ENCODE results near the gene PCIF1. TPM values are rescaled to one million over a fixed set of nuclear protein-coding genes. Genes with fewer than 3 reads are reported as not detected.
"Not testable (repeated sequence)": the region's sequence is repeated elsewhere in the genome, so short reads cannot be mapped to it uniquely, and the experiment has no call there.

Gene PCIF1
- total RNA-seq, 1 experiment from 2014 or later = 18.4 TPM

- Histone ChIP-seq H3K9me2 (replicated peaks; ENCODE audit: low read length) (no peaks in the 10 kb centered on the region), H3K9ac (ENCODE audit: low read length) (no peak overlapping the region), H3K4me2 (ENCODE audit: low read length) (peak overlapping the region; percentile 30), H3K27ac (ENCODE audit: low read length) (no peak overlapping the region), H3K79me2 (ENCODE audit: low read length) (no peaks in the 10 kb centered on the region), H3K27me3 (ENCODE audit: low read length) (no peaks in the 10 kb centered on the region), H3F3A (ENCODE audit: low read length, unreplicated experiment) (no peaks in the 10 kb centered on the region), H3K36me3 (ENCODE audit: low read depth, low read length) (no peaks in the 10 kb centered on the region), H2AFZ (ENCODE audit: low read length) (peak overlapping the region; percentile 61), H4K20me1 (ENCODE audit: low read length) (no peaks in the 10 kb centered on the region), H3K9me3 (ENCODE audit: low read length) (no peaks in the 10 kb centered on the region), H3K4me1 (ENCODE audit: insufficient read depth, low read length) (peaks cover 8% of the 10 kb centered on the region), H3K4me3 (ENCODE audit: low read length) (no peak overlapping the region)
- ATAC-seq (peak; percentile 20; the same call in 1 of the 2 replicates), DNase-seq (peak; percentile 39)
- ChIA-PET CTCF (interaction anchor here (1.0 kb wide), 1 partner anchor 13 kb away, joined by 6 read pairs; no protein-coding TSS in a partner anchor), POLR2A (ENCODE audit: unreplicated experiment) (no interaction called here)
- intact Hi-C loops (cut with micrococcal nuclease) = no loop called here
- TF ChIP-seq EZH2 (IDR thresholded peaks at IDR 0.05; ENCODE audit: low read length, unreplicated experiment) (no peak), CTCF (conservative IDR thresholded peaks at IDR 0.05; ENCODE audit: low read depth, low read length) (no peak), EZH2phosphoT487 (IDR thresholded peaks at IDR 0.05; ENCODE audit: borderline replicate concordance, low read length) (no peak)
- no TSS peak for BruUV-seq (replicated peaks)
Measured at GRCh38 chr20:45983279-45983743, 48.8 kb downstream of the PCIF1 start.

- H3K9me2 ChIP-seq (replicated peaks; ENCODE audit: low read length) = no peaks in the 10 kb centered on the region
- H3F3A ChIP-seq (ENCODE audit: low read length, unreplicated experiment) = no peaks in the 10 kb centered on the region
- H3K4me2 ChIP-seq (ENCODE audit: low read length) = no peak overlapping the region
- DNase-seq = no peak
- TF ChIP-seq CTCF (conservative IDR thresholded peaks at IDR 0.05; ENCODE audit: low read depth, low read length) (0 out of 2 replicates have a peak, but pooled peaks have one; percentile 14), EZH2phosphoT487 (IDR thresholded peaks at IDR 0.05; ENCODE audit: borderline replicate concordance, low read length) (no peak)
- H3K4me3 ChIP-seq (ENCODE audit: low read length) = no peak overlapping the region
- intact Hi-C loops (cut with micrococcal nuclease) = no loop called here
- H2AFZ ChIP-seq (ENCODE audit: low read length) = no peak overlapping the region
- H3K36me3 ChIP-seq (ENCODE audit: low read depth, low read length) = no peaks in the 10 kb centered on the region
- peaks cover 8% of the 10 kb centered on the region for H3K4me1 ChIP-seq (ENCODE audit: insufficient read depth, low read length)
- ATAC-seq = no peak
- CTCF ChIA-PET = interaction anchor here (1.2 to 1.6 kb wide), 3 partner anchors 11 to 27 kb away, joined by 5 to 7 read pairs (median 6); no protein-coding TSS in a partner anchor
- H3K27me3 ChIP-seq (ENCODE audit: low read length) = no peaks in the 10 kb centered on the region
- H4K20me1 ChIP-seq (ENCODE audit: low read length) = no peaks in the 10 kb centered on the region
- no peaks in the 10 kb centered on the region for H3K79me2 ChIP-seq (ENCODE audit: low read length)
- BruUV-seq (replicated peaks) = no TSS peak
- no peak overlapping the region for H3K9ac ChIP-seq (ENCODE audit: low read length)
- POLR2A ChIA-PET (ENCODE audit: unreplicated experiment) = interaction anchor here (0.5 kb wide), 1 partner anchor 20 kb away, joined by 6 read pairs; no protein-coding TSS in a partner anchor
- H3K9me3 ChIP-seq (ENCODE audit: low read length) = no peaks in the 10 kb centered on the region
- no peak overlapping the region for H3K27ac ChIP-seq (ENCODE audit: low read length)
Measured at GRCh38 chr20:45985573-45985972, 51.1 kb downstream of the PCIF1 start.

- no peaks in the 10 kb centered on the region for H3F3A ChIP-seq (ENCODE audit: low read length, unreplicated experiment)
- H3K27ac ChIP-seq (ENCODE audit: low read length) = no peak overlapping the region
- H3K9me3 ChIP-seq (ENCODE audit: low read length) = no peaks in the 10 kb centered on the region
- BruUV-seq (replicated peaks) = no TSS peak
- no peak overlapping the region for H2AFZ ChIP-seq (ENCODE audit: low read length)
- intact Hi-C loops (cut with micrococcal nuclease) = loop anchor here (1.0 kb wide), 1 partner anchor 26 kb away; no protein-coding TSS in a partner anchor
- no peaks in the 10 kb centered on the region for H4K20me1 ChIP-seq (ENCODE audit: low read length)
- no peaks in the 10 kb centered on the region for H3K27me3 ChIP-seq (ENCODE audit: low read length)
- ChIA-PET POLR2A (ENCODE audit: unreplicated experiment) (interaction anchor here (0.6 kb wide), 1 partner anchor 29 kb away, joined by 8 read pairs; no protein-coding TSS in a partner anchor), CTCF (interaction anchor here (0.5 to 1.6 kb wide), 8 partner anchors 8 to 76 kb away, joined by 3 to 17 read pairs (median 6); partner anchors contain the start of gene PLTP)
- H3K4me1 ChIP-seq (ENCODE audit: insufficient read depth, low read length) = peaks cover 8% of the 10 kb centered on the region
- H3K9me2 ChIP-seq (replicated peaks; ENCODE audit: low read length) = no peaks in the 10 kb centered on the region
- H3K36me3 ChIP-seq (ENCODE audit: low read depth, low read length) = no peaks in the 10 kb centered on the region
- no peaks in the 10 kb centered on the region for H3K79me2 ChIP-seq (ENCODE audit: low read length)
- DNase-seq (peak; percentile 87), ATAC-seq (peak; percentile 99)
- H3K4me3 ChIP-seq (ENCODE audit: low read length) = no peak overlapping the region
- TF ChIP-seq EZH2 (IDR thresholded peaks at IDR 0.05; ENCODE audit: low read length, unreplicated experiment) = no peak
- peak; percentile 98 for TF ChIP-seq CTCF (conservative IDR thresholded peaks at IDR 0.05; ENCODE audit: low read depth, low read length)
- H3K9ac ChIP-seq (ENCODE audit: low read length) = no peak overlapping the region
- H3K4me2 ChIP-seq (ENCODE audit: low read length) = no peak overlapping the region
Measured at GRCh38 chr20:45987108-45987780, 52.8 kb downstream of the PCIF1 start.

GRCh38 chr20:45988830-45989229 is 54.3 kb downstream of the PCIF1 start:
- intact Hi-C loops (cut with micrococcal nuclease); H3K9me3 ChIP-seq (ENCODE audit: low read length); H3F3A ChIP-seq (ENCODE audit: low read length, unreplicated experiment); H3K9ac ChIP-seq (ENCODE audit: low read length); H3K27ac ChIP-seq (ENCODE audit: low read length); H3K4me3 ChIP-seq (ENCODE audit: low read length); H2AFZ ChIP-seq (ENCODE audit: low read length); H3K4me2 ChIP-seq (ENCODE audit: low read length); H3K79me2 ChIP-seq (ENCODE audit: low read length); H3K27me3 ChIP-seq (ENCODE audit: low read length); DNase-seq; POLR2A ChIA-PET (ENCODE audit: unreplicated experiment); H3K36me3 ChIP-seq (ENCODE audit: low read depth, low read length); BruUV-seq (replicated peaks); H3K9me2 ChIP-seq (replicated peaks; ENCODE audit: low read length); ATAC-seq; H4K20me1 ChIP-seq (ENCODE audit: low read length): not testable (repeated sequence)
- CTCF ChIA-PET = interaction anchor here (0.6 to 0.9 kb wide), 3 partner anchors 19 to 155 kb away, joined by 3 to 6 read pairs (median 4); partner anchors contain the start of gene SNX21
- peaks cover 12% of the 10 kb centered on the region for H3K4me1 ChIP-seq (ENCODE audit: insufficient read depth, low read length)

Measured in PC-3 (cell line).